GM12873 (cell line): Measurements from ENCODE around the gene ZMIZ1.
A peak's percentile ranks its signal among the peaks of the same experiment; 100 is the strongest.

Source experiments
- CTCF ChIP-seq: IDR thresholded peaks from 2 replicates; pipeline ENCODE4 v1.5.1; 2012; ENCODE audit warnings: low read depth, mild to moderate bottlenecking, moderate library complexity, low read length, control low read depth; ENCODE audit not compliant: insufficient read depth; ENCODE audit errors: missing control alignments

Gene ZMIZ1

GRCh38 chr10:79342811-79343561, 274.2 kb downstream of the ZMIZ1 start:
- TF ChIP-seq CTCF, result no peak

GRCh38 chr10:79344502-79345195, 275.9 kb downstream of the ZMIZ1 start:
- TF ChIP-seq CTCF, result no peak

GRCh38 chr10:79345241-79346011, 276.7 kb downstream of the ZMIZ1 start:
- TF ChIP-seq CTCF, result no peak

DNA sequence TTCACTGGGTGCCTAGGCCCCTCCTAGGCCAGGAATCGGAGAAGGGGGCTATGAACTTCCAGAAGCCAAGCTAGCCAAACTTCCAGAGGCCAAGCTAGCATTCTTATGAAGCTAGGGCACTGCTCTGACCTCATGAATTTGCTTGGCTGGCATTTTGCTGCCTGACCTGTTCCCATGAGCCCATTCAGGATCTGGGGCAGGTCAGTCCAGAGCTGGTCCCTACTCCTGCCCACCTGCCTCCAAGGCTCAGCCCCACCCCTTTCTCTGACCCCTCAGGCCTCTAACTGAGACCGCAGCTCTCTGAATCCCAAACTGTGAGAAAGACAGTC, 277.2 kb downstream of the ZMIZ1 start:
- no peak for TF ChIP-seq CTCF

GRCh38 chr10:79346388-79347225, 277.8 kb downstream of the ZMIZ1 start:
- no peak for TF ChIP-seq CTCF

GRCh38 chr10:79347226-79347893, 278.6 kb downstream of the ZMIZ1 start, which contains the start of gene PPIF:
PPIF (plus strand) TSS chr10:79347469; CDS start chr10:79347549, 80 bp downstream.
- peak; percentile 86 for TF ChIP-seq CTCF
